ENCODE measurements around the gene DUT. TPM values are rescaled to one million over a fixed set of nuclear protein-coding genes. Genes with fewer than 3 reads are reported as not detected.

Gene DUT
- total and polyA plus RNA-seq, 4 donors = 54.8 to 149 (median 76.7) TPM

Other genes with a start within 250 kb of the DUT start
- gene SLC24A5, start 210.4 kb upstream of the DUT start, total RNA-seq = not detected
- under 1 TPM in 1 of 2 donors, not detected in 1; 0.41 TPM for gene SLC24A5, start 210.4 kb upstream of the DUT start, polyA plus RNA-seq
- gene MYEF2, start 153.1 kb upstream of the DUT start, total RNA-seq = 100 to 1,000 TPM in 1 of 2 donors, 10 to 100 TPM in 1; 73.0 to 105 TPM
- 10 to 100 TPM; 16.7 to 75.1 TPM for gene MYEF2, start 153.1 kb upstream of the DUT start, polyA plus RNA-seq
- gene CTXN2, start 139.8 kb upstream of the DUT start, total RNA-seq = not detected
- not detected for gene CTXN2, start 139.8 kb upstream of the DUT start, polyA plus RNA-seq
- under 1 TPM; 0.42 to 0.81 TPM for gene SLC12A1, start 125.1 kb upstream of the DUT start, total RNA-seq
- under 1 TPM in 1 of 2 donors, not detected in 1; 0.23 TPM for gene SLC12A1, start 125.1 kb upstream of the DUT start, polyA plus RNA-seq

Data from aorta (tissue), 4 donors.